Vagina (tissue), 2 donors: ENCODE results near the gene MTMR12.

ENCODE experiments used
- CTCF ChIP-seq, 3 experiments: fragments of 450-650 bp in 2 of 3; fragments of 200-600 bp in 1 of 3; sonication (generic) in 1 of 3; IDR thresholded peaks; one replicate each; pipeline ENCODE4 v1.5.1; 2017 to 2019; ENCODE audit warnings: antibody characterized with exemption in 3 of 3, mild to moderate bottlenecking in 2 of 3, moderate library complexity in 2 of 3
- POLR2A ChIP-seq, 2 donors: fragments of 450-650 bp; IDR thresholded peaks; one replicate each; pipeline ENCODE4 v1.6.1; 2017; ENCODE audit warnings: antibody characterized with exemption in 2 of 2, mild to moderate bottlenecking in 2 of 2, moderate library complexity in 2 of 2
- POLR2AphosphoS5 ChIP-seq, 2 donors: sonication (generic); formaldehyde crosslinking; IDR thresholded peaks; one replicate each; pipeline ENCODE4 v1.9.0; 2017; ENCODE audit warnings: antibody characterized with exemption in 2 of 2, mild to moderate bottlenecking in 2 of 2, low read depth in 1 of 2; ENCODE audit not compliant: insufficient read depth in 1 of 2

GRCh38 chr5:32279223-32279622 is 33.5 kb downstream of the MTMR12 start:
- TF ChIP-seq POLR2A (IDR thresholded peaks at IDR 0.05) (no peak), CTCF (IDR thresholded peaks at IDR 0.05) (no peak), POLR2AphosphoS5 (IDR thresholded peaks at IDR 0.05; ENCODE audit: insufficient read depth in 1 of 2, low read depth in 1 of 2) (no peak)
